Erythroblast (primary cell): ENCODE measurements around the gene LRP3.

Experiments used
- GATA1 ChIP-seq: IDR thresholded peaks from 2 replicates; pipeline ENCODE4 v1.6.1; 2011; ENCODE audit warnings: low read depth, mild to moderate bottlenecking, control low read depth, low read length, moderate library complexity
- POLR2A ChIP-seq: IDR thresholded peaks from 2 replicates; pipeline ENCODE4 v1.6.1; 2011; ENCODE audit warnings: mild to moderate bottlenecking, low read length

DNA sequence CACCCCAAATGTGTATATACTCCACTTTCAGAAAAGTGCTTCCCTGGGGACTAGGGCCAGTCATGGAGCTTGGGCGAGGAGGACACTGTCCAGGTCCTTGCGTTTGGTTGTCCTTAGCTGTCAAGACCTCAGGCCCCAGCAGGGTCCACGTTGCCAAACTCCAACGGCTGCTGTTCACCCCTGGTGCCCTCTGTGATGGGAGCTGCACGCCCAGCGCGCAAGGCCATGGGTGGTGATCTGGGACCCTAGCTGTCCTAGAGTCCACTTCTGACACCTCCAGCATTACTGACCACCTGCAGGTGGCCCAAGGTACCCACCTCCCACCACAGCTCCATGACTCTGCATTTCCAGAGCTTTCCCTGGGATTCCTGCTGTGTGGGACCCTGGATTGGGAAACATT lies 4.0 kb downstream of the LRP3 start:
- TF ChIP-seq POLR2A (no peak), GATA1 (no peak)
